Thyroid gland (tissue), 4 donors: ENCODE results near the gene GAS1.

Experiments used
- POLR2A ChIP-seq, 2 donors: fragments of 450-650 bp; IDR thresholded peaks; one replicate each; pipeline ENCODE4 v1.6.1; 2017; ENCODE audit warnings: antibody characterized with exemption in 2 of 2, mild to moderate bottlenecking in 2 of 2, moderate library complexity in 1 of 2
- TF ChIP-seq, protein P1 (sequence below), 6 experiments: fragments of 200-600 bp in 3 of 6; fragments of 450-650 bp in 3 of 6; sonication (generic) in 3 of 6; IDR thresholded peaks; one replicate each; pipeline ENCODE4 v1.5.1; 2016 to 2019; ENCODE audit warnings: antibody characterized with exemption in 6 of 6, mild to moderate bottlenecking in 2 of 6, inconsistent platforms in 1 of 6, moderate library complexity in 1 of 6

DNA sequence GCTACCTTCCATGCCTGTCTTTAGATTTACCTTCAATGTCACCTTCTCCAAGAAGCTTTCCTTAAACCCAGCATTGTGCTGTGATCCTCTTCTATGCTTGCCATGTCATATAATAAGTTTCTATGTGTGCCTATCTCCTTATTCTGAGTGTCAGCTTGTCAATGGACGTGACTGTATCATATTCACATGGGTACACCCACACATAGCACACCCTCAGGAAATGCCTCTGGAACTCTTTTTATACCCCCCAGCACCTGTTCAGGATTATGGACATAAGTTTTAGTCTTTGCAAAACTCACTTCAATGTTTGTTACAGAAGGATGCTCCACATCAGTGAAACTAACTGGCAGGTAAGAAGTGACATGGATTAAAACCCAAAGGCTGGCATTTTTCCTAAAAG is 7.4 kb downstream of the GAS1 start:
- TF ChIP-seq POLR2A (IDR thresholded peaks at IDR 0.05) = no peak
- TF ChIP-seq, protein P1, sequence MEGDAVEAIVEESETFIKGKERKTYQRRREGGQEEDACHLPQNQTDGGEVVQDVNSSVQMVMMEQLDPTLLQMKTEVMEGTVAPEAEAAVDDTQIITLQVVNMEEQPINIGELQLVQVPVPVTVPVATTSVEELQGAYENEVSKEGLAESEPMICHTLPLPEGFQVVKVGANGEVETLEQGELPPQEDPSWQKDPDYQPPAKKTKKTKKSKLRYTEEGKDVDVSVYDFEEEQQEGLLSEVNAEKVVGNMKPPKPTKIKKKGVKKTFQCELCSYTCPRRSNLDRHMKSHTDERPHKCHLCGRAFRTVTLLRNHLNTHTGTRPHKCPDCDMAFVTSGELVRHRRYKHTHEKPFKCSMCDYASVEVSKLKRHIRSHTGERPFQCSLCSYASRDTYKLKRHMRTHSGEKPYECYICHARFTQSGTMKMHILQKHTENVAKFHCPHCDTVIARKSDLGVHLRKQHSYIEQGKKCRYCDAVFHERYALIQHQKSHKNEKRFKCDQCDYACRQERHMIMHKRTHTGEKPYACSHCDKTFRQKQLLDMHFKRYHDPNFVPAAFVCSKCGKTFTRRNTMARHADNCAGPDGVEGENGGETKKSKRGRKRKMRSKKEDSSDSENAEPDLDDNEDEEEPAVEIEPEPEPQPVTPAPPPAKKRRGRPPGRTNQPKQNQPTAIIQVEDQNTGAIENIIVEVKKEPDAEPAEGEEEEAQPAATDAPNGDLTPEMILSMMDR (IDR thresholded peaks at IDR 0.05) = no peak
